ENCODE measurements around the gene MANSC4.

MANSC4 gene

DNA sequence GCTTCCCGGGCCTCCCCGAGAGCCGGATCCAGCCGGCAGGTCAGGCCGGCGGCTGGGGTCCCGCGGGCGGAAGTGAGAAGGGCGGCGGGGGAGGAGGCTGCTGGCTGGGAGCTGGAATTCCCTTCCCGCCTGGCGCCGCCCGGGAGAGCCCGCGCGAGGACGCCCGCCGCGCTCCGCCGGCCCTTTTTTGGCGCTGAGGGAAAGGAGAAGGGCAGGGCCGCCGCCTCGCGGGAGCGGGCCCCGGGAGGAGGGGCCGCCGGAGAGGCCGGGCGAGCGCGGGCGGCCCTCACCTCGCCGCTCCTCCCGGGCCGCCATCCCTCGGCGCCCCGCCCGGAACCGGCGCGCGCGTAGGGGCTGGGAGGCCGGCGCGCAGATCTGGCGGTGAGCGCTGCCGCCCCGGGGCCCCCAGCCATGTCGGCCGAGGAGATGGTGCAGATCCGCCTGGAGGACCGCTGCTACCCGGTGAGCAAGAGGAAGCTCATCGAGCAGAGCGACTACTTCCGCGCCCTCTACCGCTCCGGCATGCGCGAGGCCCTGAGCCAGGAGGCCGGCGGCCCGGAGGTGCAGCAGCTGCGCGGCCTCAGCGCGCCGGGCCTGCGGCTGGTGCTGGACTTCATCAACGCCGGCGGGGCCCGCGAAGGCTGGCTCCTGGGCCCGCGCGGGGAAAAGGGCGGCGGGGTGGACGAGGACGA is at the start of gene MANSC4, which contains the start of gene KLHL42:
MANSC4 (minus strand) TSS at position 317 of the 692 bp plus-strand sequence. CDS start 8,960 bp downstream, outside the sequence.
KLHL42 (plus strand) TSS at position 314 of the 692 bp plus-strand sequence; CDS start at position 412, 98 bp downstream.
- peak; percentile 82 for DNase-seq

DNA sequence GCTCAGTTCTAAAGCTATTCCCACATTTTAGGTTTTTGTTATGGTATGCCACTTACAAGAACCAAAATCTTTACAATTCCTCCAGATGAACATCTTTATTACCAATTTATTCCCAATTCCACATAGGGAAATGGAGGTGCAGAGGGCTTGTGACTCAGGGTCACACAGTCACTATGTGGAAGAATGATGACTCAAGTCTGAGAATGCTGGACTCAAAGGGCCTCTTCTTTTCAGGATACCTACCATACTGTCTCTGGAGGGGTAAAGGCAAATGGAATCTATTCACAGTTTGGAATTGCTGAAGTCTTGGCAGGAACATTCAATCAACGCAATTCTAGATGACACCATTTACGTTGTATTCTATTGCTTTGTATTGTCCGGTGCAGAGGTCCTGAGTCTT is 48.2 kb upstream of the MANSC4 start:
- no peak for DNase-seq

DNA sequence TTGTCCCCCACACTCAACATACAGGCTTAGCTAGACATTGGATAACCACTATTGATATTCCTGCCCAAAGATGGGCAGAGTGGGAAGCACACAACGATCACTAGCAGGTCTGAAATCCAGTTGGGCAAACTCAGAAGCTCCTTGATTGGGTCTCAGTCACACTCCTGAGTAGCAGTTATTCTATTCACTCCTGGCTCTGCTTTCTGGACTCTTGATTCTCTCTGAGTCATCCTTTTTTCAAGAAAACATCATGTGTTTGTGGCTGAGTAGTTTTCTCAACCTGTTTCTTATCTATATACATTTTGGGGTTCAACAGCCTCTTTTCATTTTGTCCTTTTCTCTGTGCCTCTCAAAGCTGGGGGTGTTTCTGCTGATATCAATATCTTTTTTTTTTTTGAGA is 46.0 kb upstream of the MANSC4 start:
- no peak for DNase-seq

DNA sequence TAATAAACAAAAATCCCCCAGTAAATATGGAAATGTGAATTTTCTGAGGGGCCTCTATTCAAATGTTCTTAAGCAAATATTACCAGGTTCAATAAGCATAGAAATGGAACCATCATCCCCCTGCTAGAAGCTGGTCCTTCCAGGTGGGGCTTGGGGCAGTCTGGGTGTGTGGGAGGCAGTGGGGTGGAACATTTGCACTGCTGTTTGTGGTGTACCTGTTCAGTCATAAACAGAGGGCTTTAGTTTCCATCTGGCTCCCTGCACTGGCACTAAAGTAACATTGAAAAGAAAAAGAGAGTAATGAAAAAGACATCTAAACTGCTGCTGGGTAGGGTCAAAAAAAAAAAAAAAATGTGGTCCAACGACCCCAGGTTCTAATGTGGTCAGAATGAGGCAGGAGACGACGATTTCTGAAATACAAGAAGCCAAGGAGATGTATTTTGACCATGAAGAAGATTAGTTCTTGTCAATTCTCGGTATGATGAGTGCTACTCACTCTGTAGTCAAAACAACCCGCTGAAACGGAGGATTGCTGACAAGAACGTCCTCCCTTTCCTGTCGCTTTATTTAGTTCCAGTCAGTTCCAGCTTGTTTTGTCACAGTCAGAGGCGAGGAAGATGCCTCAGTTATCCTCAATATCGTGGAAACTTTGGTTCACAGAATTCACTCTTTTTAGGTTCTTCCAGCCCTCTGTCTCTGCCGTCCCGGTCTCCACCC is 44.2 kb upstream of the MANSC4 start:
- DNase-seq: no peak

DNA sequence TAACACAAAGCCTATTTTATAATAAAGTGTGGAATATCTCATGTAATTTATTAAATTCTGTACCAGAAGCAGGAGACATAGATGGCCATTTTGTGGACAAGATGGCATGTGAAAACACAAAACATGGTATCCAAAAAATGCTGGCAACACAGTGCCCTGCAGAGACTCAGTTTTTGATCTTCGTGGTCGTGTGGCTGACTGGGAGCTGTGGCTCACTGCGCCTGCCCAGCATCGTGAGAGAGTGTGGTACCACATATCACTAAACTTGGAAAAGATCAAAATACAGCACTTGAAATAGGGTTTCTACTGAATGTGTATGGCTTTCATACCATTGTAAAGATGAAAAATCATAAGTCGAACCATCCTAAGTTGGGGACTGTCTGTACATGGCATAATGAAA is 43.0 kb upstream of the MANSC4 start:
- DNase-seq: no peak

DNA sequence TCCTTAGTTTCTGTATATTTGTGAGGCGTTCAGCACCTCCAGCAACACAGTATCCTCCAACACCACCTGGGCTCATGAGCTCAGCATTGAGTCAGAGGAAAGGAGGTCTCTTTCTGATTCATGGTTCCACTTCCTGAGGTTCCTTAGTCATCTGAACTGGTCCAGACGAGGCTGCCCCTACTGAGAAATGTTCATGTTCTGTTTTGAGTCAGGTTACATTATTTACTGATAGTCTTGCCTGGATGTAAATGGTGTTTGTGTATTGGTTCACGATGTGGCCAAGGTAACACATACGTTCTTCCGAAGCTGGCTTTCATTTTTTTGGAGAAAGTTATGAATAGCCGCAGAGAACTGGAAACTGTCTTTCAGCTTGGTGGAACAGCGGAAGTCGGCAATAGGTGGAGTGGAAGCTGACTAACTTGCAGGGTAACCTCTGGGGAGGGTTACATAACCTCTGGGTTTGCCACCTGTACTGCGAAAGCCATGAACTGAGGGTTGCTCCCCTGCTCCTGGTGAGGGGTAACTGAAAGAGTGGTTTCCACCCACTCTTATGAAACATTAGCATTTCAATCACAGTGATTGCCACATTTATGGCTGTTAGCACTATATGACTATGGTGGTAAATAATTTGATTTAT is 42.2 kb upstream of the MANSC4 start:
- DNase-seq: peak; percentile 77

DNA sequence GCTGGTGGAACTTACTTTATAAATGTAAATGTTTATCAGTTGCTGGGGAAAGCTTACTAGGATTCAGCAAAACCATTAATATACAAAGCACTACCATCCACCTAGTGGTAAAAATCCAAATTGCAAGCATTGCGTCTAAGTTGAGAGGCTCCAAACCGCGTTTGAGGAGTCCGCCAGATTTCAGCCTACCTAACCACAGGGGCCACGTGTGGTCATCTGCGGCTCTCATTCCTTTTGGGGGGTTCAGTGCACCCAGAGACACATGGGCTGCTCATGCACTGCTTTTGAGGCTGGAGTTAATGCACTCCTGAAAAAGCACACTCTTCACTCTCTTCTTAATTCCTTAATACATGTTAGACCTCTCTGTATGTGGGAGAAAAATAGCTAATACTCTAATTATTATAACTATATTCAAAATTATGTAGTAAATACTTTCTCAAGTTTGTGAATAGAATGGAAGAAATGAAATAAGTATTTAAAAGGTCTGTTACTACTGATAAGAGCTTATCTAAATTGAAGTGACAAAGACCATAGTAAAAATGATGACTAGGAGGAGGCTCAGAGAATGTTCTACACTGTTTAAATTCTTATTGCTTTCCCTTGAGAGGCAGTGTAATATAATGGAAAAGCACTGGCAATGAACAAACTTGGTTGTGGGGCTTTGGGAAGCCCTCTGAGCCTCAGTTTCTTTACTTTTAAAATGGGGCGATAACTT is 41.4 kb upstream of the MANSC4 start:
- peak; percentile 58 for DNase-seq

DNA sequence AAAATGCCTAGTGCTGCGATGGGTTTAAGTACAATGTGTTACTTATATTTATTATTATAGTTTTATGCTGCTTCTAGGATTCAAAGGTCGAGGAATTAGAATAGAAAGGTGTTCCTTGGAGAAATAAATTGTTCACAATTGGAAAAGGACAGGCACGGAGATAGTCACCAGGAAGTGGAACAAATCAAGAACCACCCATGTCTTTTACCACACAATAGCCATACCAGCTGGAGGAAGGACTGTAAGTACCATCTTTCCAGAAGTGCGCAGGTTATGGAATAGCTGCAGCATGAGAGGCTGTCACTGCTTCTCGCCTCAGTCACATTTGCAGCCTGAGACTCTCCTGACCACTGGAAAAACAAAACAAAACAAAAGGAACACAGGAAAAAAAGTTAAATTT is 40.5 kb upstream of the MANSC4 start:
- no peak for DNase-seq

DNA sequence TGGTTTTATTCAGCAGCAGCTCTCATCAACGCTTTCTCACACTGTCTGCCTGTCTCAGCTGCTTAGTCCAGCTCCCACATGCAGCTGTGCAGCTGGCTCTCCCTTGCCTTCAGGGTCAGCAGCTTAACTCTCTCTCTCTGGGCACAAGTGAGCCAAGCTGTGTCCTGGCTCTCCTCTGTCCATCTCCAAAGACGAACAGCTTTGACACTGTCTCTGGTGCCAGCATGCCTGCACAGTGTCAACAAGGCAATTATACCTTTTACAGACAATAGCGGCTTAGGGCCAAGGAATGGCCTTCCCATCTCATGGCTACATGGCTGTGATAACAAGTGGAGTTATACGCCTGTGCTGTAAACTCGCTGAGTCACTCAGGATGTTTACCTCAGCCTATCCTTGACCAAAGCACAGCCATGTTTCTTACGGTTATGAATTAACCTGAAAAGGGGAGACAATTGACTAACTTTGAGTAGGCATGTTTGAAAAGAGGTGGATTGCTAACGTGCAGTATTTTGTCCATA is 38.4 kb upstream of the MANSC4 start:
- DNase-seq: no peak

DNA sequence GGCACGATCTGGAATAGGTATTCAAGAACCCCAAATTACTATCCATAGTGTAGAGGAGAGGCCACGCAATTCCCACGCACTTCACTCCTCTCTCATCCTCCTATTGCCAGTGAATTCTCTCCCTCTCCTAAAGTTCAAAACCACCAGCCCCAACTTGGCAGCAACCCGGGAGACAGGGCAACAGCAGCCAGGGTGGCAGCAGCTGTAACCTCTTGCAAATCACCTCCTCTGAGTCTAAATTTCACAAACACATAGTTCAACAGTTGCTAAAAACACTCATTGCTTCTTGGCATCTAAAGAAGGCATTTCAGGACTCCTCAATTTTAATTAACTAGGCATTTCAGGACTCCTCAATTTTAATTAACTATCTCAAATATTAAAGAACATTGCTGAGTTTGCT is 37.7 kb upstream of the MANSC4 start:
- DNase-seq: no peak

DNA sequence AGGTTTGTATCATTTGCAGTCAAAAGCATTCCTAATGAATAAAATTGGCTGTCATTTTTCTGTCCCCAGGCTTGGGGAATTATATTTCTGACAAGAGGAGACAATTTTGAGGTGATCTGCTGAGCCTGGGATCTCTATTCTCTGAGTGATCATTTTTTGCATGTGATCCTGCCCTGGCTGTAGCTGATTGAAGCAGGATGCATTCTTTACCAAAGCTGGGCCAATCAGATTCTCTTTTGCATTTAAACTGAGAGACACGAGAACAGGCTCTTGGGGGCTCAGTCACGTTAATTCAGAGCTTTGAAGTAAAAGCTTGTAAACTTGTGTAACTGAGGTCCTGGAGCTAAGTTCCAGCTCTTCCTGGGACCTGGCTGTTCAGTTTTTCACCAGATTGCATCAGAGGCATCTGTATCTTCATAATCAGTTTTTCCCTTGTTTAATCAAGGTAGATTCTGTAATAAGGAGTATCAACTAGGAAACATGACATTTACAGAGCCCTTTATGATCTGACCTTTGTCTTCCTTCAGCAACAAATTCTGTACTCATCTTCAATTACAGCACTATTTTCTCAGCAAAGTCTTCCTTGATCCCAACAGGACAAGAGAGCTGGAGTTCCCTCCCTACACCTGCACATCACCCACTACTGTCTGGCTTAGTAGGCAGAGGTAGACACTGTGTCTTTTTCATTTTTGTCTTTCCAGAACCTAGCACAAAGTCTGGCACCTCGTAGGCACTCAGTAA is 35.0 kb upstream of the MANSC4 start:
- DNase-seq: no peak

DNA sequence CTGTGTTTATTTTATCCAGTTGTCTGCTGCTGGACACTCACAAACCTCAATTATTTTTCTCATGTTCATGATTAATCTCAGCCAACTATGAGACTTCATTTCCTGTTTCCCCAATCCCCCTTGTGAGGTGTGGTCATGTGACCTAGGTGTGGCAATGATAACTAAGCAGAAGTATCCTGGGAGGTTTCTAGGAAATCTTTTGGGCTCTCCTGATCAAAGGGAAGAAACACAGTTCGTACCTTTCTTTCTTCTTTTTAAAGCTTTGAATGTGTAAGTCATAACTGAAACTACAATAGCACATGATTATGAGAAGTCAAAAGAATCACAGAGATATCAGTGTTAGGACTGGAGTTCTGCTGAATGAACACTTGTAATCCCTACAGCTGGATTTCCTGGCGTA is 34.4 kb upstream of the MANSC4 start:
- DNase-seq: no peak

DNA sequence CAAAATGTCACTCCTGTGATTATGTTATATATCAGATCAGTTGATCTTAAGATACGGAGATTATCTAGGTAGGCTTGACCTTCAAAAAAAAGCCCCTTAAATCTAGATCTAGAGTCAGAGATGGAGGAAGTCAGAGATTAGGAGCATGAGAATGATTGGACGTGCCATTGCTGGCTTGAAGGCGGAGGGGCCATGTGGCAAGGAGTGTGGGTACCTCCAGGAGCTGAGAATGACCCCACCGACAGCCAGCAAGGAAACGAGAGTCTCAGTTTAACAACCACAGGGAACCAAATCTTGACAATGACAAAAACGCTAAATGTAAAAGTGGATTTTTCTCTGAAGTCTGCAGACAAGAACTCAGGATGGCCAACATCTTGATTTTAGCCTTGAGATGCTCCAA is 32.5 kb upstream of the MANSC4 start:
- no peak for DNase-seq

DNA sequence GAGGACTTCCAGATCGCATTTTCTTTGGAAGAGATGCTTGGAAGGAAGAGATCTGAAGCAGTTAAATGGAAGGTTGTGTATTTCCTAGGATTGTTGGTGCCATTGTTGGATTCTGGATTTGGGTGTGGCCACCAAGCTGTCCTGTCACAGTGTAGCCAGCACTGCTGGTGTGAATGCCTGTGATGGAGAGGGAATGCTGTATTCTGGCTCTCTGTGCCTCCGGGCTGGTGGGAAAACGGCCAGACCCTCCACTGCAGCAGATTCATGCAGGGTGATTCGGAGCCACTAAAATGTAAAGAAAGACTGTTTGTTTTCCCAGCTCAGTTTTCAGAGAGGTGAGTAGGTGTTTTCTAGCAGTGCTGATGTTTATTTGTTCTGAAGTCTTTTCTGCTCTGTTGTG is 30.7 kb upstream of the MANSC4 start:
- no peak for DNase-seq

DNA sequence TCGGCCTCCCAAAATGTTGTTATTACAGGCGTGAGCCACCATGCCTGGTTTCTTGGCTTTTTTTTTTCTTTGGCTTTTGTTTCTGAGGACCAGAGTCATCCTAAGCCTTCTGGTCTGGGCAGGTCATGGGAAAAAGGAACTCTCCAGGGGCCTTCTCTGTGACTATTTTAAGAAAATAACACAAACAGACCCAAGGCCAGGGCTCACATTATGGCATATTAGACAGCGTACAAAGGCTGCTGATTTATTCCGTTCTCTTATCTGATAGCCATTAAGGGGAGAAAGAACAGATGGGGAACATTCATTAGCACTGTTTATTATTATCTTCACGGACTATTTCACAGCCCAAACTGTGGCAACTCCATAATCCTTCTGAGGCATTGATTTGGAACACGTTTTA is 28.8 kb upstream of the MANSC4 start:
- no peak for DNase-seq

DNA sequence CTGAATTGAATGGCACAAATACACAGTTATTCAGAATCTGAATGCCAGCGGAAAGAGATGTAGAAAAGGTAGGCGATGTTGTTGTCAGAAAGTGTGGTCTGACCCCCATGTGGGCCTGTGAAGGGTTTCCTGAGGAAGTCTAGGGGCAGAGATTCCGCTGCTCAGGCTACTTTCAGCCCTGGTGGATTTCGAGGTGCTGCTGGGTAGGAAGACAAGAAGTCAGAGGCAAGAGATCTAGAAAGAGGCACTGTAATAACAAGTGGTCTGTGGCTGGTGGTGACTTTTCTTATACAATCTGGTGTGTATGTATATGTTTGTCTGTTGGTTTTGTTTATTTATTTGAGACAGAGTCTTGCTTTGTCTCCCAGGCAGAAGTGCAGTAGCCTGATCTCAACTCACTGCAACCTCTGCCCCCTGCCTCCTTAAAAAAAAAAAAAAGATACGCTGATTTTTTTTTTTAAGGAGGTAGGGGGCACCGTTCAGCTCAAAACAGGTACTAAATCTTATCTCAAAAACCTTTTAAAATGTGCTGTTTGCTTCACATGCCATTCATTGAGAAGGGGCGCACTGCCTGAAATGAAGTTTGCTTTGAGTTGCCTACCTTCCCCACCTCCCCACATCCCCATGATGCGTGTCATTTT is 27.1 kb upstream of the MANSC4 start:
- DNase-seq: no peak

DNA sequence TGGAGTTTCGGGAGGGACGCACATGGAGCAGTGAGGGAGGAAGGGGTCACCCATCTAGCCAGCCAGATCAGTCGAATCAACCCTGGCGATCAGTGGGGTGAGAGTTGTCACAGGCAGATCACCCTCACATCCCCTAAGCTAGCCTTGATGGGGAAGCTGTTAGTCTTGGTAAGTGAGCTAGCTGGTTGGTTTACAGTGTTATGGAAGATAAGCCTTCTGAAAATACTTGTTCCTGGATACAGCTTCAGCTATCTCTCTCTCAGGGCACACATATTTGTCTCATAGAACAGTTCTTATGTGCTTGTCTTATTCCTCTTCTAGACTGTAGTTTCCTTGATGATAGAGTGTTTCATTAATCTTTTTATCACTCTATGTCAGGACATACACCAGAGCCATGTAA is 26.2 kb upstream of the MANSC4 start:
- DNase-seq: no peak

DNA sequence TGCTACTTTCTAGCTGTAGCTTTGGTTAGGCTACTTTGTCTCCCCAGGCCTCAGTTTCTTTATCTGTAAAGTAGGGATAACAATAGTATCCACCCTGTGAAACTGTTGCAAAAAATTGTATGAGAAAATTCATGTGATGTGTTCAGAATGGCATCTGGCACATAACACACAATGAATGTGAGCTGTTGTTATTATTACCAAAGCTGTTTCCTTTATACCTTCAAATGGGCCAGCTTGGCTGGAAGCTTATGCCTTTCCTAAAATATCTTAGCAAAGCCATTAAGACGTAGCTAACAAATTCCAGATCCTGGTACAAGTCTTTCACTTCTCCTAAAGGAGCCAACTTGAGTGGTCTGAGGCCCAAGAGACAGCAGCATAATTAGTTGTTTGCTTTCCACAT is 25.2 kb upstream of the MANSC4 start:
- no peak for DNase-seq

DNA sequence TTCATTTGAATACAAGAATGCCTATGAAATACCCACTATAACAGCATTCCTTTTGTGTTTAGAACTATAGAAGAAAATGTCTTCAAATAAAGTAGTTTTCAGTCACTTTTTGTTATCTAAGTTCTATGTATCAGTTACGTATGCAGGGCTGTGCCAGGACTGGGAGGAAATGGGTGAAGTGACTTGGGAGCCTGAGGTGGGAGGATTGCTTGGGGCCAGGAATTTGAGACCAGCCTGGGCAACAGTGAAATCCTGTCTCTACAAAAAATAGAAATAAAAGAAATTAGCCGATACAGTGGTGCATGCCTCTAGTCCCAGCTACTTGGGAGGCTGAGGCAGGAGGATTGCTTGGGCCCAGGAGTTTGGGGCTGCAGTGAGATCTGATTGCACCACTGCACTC is 22.9 kb upstream of the MANSC4 start:
- DNase-seq: no peak

DNA sequence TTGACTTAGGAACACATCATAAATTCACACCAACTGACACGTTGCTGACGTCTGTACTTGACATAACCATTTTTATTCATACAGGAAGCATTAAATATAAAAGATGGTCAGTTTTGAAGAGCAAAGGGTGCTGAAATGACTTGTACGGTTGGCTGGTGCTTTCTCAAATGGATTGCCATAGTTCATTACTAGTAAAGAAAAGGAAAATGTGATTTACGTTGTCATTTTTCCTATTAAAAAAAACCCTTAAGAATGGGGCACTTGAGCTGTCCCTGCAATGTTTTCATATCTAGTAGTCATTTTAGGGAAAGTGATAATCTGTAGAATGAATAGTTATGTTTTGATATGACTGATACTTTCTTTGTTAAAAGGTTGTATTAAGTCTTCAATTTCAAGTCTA is 22.5 kb upstream of the MANSC4 start:
- DNase-seq: no peak

DNA sequence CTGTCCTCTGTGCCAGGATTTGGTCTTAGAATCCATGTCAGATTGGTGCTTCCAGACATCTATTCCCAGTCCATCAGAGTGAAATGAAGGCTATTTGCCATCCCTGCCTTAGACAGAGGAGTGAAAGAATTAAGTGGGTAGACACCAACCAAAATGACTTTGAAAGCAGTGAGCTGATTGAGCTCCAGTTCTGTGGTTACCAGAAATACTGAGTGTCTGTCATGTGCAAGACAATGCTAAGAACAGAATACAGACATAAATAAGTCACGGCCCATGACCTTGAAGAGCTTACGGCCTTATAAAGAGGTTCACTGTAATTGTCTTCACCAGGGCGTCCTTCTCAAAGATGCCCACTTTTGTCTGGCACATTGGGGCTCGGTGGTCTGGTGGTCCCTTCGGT is 21.6 kb upstream of the MANSC4 start:
- DNase-seq: no peak

DNA sequence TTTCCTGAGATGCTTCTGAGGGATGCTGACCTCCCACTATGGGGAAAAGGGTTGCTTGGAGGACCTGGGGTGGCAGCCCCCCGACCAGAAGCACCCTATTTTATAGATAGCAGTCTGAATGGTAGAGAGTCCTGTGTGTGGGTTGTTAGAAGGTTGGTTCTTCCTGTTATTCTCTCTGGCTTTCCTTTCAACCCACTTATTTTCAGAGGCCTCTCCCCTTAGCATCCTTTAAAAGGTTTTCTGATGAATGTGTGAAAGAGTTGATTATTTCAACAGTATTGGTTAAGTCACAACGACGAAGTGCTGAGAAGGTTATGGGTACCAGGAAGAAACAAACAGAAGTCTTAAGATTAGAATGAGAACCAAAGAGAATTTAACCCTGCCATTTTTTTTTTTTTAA is 20.8 kb upstream of the MANSC4 start:
- no peak for DNase-seq
